HUES48 (cell line): ENCODE measurements around the gene ZNF738.

Experiments used
- H3K27ac ChIP-seq: one replicate; pipeline ENCODE4 v1.7.0; 2013; ENCODE audit warnings: low read depth, low read length, inconsistent platforms
- H3K27me3 ChIP-seq: 2 replicates; pipeline ENCODE4 v1.6.1; 2013; ENCODE audit warnings: mild to moderate bottlenecking, low read length; ENCODE audit not compliant: control insufficient read depth, insufficient read depth
- H3K36me3 ChIP-seq: 2 replicates; pipeline ENCODE4 v1.6.1; 2013; ENCODE audit warnings: low read length; ENCODE audit not compliant: control insufficient read depth, insufficient read depth
- H3K4me1 ChIP-seq: 2 replicates; pipeline ENCODE4 v1.6.1; 2013; ENCODE audit warnings: mild to moderate bottlenecking, low read length; ENCODE audit not compliant: control insufficient read depth, insufficient read depth
- H3K4me3 ChIP-seq: 2 replicates; pipeline ENCODE4 v1.5.1; 2013; ENCODE audit warnings: mild to moderate bottlenecking, low read depth, low read length
- H3K9ac ChIP-seq: 2 replicates; pipeline ENCODE4 v1.6.1; 2013; ENCODE audit warnings: mild to moderate bottlenecking, low read depth, low read length, moderate library complexity
- H3K9me3 ChIP-seq: 2 replicates; pipeline ENCODE4 v1.6.1; 2013; ENCODE audit warnings: low read length; ENCODE audit not compliant: control insufficient read depth, insufficient read depth

The ZNF738 gene

GRCh38 chr19:21423057-21424041 is 64.5 kb downstream of the ZNF738 start:
- Histone ChIP-seq H3K36me3 (peaks cover 9% of the 10 kb centered on the region; the same call in 1 of the 2 replicates), H3K27ac (no peak overlapping the region), H3K4me1 (no peaks in the 10 kb centered on the region), H3K4me3 (no peak overlapping the region), H3K27me3 (no peaks in the 10 kb centered on the region), H3K9ac (no peak overlapping the region), H3K9me3 (peaks cover 83% of the 10 kb centered on the region)
